ENCODE measurements around the gene USP36. TPM values are rescaled to one million over a fixed set of nuclear protein-coding genes. Genes with fewer than 3 reads are reported as not detected.

USP36 gene
- total RNA-seq, 2 donors from 2014 or later, result 31.2 to 66.6 TPM

DNA sequence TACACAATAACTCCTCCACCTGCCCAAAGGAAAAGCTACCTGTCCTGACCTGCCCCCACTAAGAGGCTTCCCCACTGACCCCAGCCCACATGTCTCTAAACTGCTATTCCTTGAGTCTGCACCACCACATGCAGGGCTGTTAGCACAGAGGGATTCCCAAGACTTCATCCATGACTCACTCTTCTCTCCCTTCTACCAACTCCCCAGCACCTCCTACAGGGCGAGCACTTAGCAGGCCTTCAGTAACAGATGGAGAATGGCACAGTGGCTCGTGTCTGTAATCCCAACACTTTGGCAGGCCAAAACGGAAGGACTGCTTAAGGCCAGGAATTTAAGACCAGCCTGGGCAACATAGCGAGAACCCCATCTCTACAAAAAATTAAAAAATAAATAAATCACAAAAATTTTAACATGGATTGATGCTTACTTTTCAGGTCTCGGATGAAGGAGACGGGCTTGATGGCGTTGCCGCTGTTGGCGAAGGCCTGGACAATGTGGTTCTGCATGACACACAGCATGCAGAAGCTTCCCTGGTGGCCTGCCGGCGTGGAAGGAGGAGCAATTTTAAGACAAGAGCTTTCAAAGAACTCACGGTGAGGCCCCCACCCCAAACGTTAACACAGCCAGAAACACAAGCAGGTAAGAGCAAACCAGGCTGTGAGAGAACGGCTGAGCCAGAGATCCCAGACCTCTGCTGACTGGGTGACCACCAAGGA is 12.0 kb downstream of the USP36 start:
- 90% methylated on average over 14 of the region's 14 CpGs for WGBS

DNA sequence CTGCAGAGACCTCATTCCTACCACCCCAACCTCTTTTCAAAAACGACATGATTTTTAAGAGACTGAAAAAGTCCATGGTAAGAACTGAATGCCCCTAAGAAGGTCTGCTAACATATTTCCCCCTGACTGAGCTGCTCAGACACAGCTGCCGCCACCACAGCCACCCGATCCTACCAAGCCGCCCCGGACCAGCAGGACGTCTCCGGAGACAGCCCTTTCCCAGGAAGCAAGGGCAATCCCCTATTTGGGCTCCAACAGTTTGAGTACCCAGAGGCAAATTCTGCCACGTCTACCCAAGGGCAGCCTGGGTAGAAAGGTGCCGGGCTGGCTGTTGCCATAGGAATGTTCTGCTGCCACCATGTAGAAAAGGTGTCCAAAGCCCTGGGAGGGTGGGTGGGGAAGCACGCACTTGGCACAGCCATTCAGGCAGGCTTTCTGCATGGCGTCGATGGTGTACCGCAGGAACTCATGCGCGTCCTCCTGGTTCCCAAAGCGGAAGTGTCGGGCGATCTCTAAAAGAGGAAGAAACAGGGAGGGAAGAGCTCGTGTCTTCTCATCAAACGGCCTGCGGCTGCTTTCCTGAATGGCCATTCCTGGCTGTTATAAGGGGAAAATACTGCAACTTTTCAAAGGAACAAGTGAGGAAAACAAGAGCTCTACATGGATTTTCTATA is 13.6 kb downstream of the USP36 start:
- Histone ChIP-seq H3K9me3 (no peaks in the 10 kb centered on the region), H3K4me1 (replicated peaks) (no peaks in the 10 kb centered on the region), H3K36me3 (peaks cover 12 to 28% of the 10 kb centered on the region in 2 donors), H3K4me3 (no peak overlapping the region), H3K27me3 (replicated peaks; ENCODE audit: insufficient read depth) (no peaks in the 10 kb centered on the region), H3K27ac (no peak overlapping the region)
- TF ChIP-seq, protein P1, sequence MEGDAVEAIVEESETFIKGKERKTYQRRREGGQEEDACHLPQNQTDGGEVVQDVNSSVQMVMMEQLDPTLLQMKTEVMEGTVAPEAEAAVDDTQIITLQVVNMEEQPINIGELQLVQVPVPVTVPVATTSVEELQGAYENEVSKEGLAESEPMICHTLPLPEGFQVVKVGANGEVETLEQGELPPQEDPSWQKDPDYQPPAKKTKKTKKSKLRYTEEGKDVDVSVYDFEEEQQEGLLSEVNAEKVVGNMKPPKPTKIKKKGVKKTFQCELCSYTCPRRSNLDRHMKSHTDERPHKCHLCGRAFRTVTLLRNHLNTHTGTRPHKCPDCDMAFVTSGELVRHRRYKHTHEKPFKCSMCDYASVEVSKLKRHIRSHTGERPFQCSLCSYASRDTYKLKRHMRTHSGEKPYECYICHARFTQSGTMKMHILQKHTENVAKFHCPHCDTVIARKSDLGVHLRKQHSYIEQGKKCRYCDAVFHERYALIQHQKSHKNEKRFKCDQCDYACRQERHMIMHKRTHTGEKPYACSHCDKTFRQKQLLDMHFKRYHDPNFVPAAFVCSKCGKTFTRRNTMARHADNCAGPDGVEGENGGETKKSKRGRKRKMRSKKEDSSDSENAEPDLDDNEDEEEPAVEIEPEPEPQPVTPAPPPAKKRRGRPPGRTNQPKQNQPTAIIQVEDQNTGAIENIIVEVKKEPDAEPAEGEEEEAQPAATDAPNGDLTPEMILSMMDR (IDR thresholded peaks at IDR 0.05), result no peak
- TF ChIP-seq POLR2A (IDR thresholded peaks at IDR 0.05) (no peak), POLR2AphosphoS5 (IDR thresholded peaks at IDR 0.05) (no peak)
- 89% methylated on average over 21 of the region's 21 CpGs for WGBS
- intact Hi-C loops (cut with DNase I), result no loop called here
- no peak for DNase-seq (ENCODE audit: low spot score)

More for the DNA sequence above, 12.0 kb downstream of the USP36 start:
- intact Hi-C loops (cut with DNase I), result no loop called here
- Histone ChIP-seq H3K9me3 (no peaks in the 10 kb centered on the region), H3K36me3 (peaks cover 12 to 28% of the 10 kb centered on the region in 2 donors), H3K27me3 (replicated peaks; ENCODE audit: insufficient read depth) (no peaks in the 10 kb centered on the region), H3K4me1 (replicated peaks) (peaks cover 3% of the 10 kb centered on the region), H3K27ac (no peak overlapping the region), H3K4me3 (no peak overlapping the region)
- TF ChIP-seq, protein P1 (IDR thresholded peaks at IDR 0.05), result no peak
- no peak for TF ChIP-seq POLR2AphosphoS5 (IDR thresholded peaks at IDR 0.05)
- TF ChIP-seq POLR2A (IDR thresholded peaks at IDR 0.05), result no peak
- no peak for DNase-seq (ENCODE audit: low spot score)

DNA sequence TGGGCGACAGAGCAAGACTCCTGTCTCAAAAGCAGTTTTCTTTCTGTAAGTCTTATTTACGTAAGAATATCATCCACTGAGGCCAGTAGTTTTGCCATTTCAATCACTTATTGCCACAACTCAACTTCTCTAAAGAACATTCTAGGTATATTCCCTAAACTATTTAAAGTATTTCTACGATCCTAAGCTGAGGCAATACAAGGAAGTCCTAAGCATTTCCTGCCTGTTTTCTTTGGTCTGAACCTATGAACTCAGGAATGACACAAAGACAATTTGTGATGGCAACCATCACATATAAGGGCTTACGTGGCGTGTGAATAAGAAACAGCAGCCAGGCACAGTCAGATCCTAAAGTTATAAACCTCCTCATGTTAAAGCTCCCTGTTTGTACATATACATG is 14.2 kb downstream of the USP36 start:
- Histone ChIP-seq H3K27ac (no peak overlapping the region), H3K9me3 (no peaks in the 10 kb centered on the region), H3K4me1 (replicated peaks) (no peaks in the 10 kb centered on the region), H3K27me3 (replicated peaks; ENCODE audit: insufficient read depth) (no peaks in the 10 kb centered on the region), H3K36me3 (peaks cover 12 to 28% of the 10 kb centered on the region in 2 donors), H3K4me3 (no peak overlapping the region)
- TF ChIP-seq POLR2A (IDR thresholded peaks at IDR 0.05) (no peak), POLR2AphosphoS5 (IDR thresholded peaks at IDR 0.05) (no peak)
- TF ChIP-seq, protein P1 (IDR thresholded peaks at IDR 0.05), result no peak
- WGBS, result 93% methylated on average over 5 of the region's 5 CpGs
- no peak for DNase-seq (ENCODE audit: low spot score)
- intact Hi-C loops (cut with DNase I), result no loop called here

DNA sequence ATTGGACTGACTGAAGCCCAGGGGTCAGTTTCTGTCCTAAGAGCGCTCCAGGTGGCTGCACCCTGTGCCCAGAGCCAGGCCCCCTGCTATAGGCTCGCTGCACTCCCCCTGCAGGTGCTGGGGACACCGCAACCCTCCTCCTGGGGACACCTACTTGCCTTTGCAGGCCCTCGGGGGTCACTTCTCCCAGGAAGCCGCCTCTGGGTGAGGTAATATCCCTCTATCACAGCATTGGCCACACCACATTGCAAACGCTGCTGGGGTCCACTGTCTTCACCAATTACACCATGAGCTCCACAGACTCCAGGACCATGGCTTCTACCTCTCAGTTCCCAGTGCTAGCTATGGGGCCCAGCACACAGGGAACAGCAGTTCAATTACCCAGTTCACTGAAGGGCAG is 14.9 kb downstream of the USP36 start:
- Histone ChIP-seq H3K27me3 (replicated peaks; ENCODE audit: insufficient read depth) (no peaks in the 10 kb centered on the region), H3K4me1 (replicated peaks) (no peaks in the 10 kb centered on the region), H3K27ac (no peak overlapping the region), H3K9me3 (no peaks in the 10 kb centered on the region), H3K36me3 (peaks cover 12 to 28% of the 10 kb centered on the region in 2 donors), H3K4me3 (no peak overlapping the region)
- intact Hi-C loops (cut with DNase I), result no loop called here
- no peak for TF ChIP-seq POLR2A (IDR thresholded peaks at IDR 0.05)
- no peak for TF ChIP-seq POLR2AphosphoS5 (IDR thresholded peaks at IDR 0.05)
- TF ChIP-seq, protein P1 (IDR thresholded peaks at IDR 0.05), result no peak
- WGBS, result 93% methylated on average over 6 of the region's 6 CpGs
- no peak for DNase-seq (ENCODE audit: low spot score)

Data from prostate gland (tissue), 2 donors.